ENCODE measurements around the gene FBXO46.

DNA sequence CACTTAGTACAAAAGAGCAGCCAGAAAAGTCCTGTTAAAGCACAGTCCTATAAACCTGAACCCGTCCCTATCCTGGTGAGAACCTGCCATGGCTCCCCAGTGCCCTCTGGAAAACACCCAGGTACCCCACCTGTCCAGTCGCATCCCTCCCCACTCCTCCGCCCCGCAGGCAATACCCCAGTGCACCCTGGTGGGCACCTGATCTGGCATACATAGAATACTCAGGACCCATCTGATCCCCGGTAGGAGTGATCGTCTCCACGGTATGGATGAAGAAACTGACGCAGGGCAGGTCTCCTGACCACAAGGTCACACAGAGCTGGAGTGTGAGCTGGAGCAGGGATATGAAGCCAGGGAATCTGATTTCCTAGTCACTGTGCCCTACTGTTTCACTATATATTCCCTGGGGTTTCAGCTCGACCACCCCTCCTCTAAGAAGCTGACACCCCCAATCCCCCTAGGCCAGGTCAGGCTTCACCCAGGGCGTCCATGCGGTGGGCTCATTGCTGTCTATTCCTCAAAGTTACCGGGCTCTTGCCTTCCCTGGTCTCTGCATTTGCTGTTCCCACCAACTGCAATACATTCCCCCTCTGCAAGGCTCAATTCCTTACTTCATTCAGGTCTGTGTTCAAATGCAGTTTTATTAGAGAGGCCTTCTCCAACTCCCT lies 12.6 kb downstream of the FBXO46 start:
- TF ChIP-seq REST (IDR thresholded peaks at IDR 0.05) (no peak), EP300 (IDR thresholded peaks at IDR 0.05) (no peak), POLR2A (IDR thresholded peaks at IDR 0.05; ENCODE audit: low read length) (no peak), PBX3 (IDR thresholded peaks at IDR 0.05) (no peak), BHLHE40 (IDR thresholded peaks at IDR 0.05; ENCODE audit: low read depth, low read length) (no peak), CTCF (IDR thresholded peaks at IDR 0.05) (no peak), CEBPB (IDR thresholded peaks at IDR 0.05) (no peak), SREBF2 (IDR thresholded peaks at IDR 0.05) (no peak), USF2 (IDR thresholded peaks at IDR 0.05) (no peak)
